Large intestine (tissue), 3 donors: Measurements from ENCODE around the gene ELFN2. TPM values are rescaled to one million over a fixed set of nuclear protein-coding genes. Genes with fewer than 3 reads are reported as not detected.

ENCODE experiments used
- DNase-seq, 2 donors: peaks; one replicate each; pipeline versions ENCODE4 v3.0.0 to v3.0.0-alpha.2; 2013
- H3K27ac ChIP-seq: one replicate; pipeline ENCODE4 v1.5.1; 2013; ENCODE audit warnings: low read length
- H3K27me3 ChIP-seq: 2 replicates; pipeline ENCODE4 v1.6.1; 2013; ENCODE audit warnings: low read length; ENCODE audit not compliant: control insufficient read depth, insufficient read depth
- H3K36me3 ChIP-seq: 2 replicates; pipeline ENCODE4 v1.6.1; 2013; ENCODE audit warnings: low read length; ENCODE audit not compliant: control insufficient read depth, insufficient read depth
- H3K4me1 ChIP-seq: one replicate; pipeline ENCODE4 v1.6.1; 2013; ENCODE audit warnings: low read length; ENCODE audit not compliant: control insufficient read depth, insufficient read depth
- H3K4me3 ChIP-seq: one replicate; pipeline ENCODE4 v1.5.1; 2013; ENCODE audit warnings: low read length
- H3K9me3 ChIP-seq: one replicate; pipeline ENCODE4 v1.6.1; 2013; ENCODE audit warnings: mild to moderate bottlenecking, low read depth, low read length, moderate library complexity; ENCODE audit not compliant: control insufficient read depth
- WGBS: methylation state at CpG from one replicate; pipeline ENCODE4 v1.1.5; 2013; ENCODE audit warnings: low lambda C conversion rate; ENCODE audit not compliant: insufficient coverage; 5-methylcytosine and 5-hydroxymethylcytosine counted together
- polyA plus RNA-seq: library from polyadenylated mRNA; unstranded; fragments of 120-200 nt; gene quantifications from one replicate; pipeline ENCODE4 v1.2.1, GENCODE V29; 2013

The ELFN2 gene
- polyA plus RNA-seq, 1 donor = 0.27 TPM

DNA sequence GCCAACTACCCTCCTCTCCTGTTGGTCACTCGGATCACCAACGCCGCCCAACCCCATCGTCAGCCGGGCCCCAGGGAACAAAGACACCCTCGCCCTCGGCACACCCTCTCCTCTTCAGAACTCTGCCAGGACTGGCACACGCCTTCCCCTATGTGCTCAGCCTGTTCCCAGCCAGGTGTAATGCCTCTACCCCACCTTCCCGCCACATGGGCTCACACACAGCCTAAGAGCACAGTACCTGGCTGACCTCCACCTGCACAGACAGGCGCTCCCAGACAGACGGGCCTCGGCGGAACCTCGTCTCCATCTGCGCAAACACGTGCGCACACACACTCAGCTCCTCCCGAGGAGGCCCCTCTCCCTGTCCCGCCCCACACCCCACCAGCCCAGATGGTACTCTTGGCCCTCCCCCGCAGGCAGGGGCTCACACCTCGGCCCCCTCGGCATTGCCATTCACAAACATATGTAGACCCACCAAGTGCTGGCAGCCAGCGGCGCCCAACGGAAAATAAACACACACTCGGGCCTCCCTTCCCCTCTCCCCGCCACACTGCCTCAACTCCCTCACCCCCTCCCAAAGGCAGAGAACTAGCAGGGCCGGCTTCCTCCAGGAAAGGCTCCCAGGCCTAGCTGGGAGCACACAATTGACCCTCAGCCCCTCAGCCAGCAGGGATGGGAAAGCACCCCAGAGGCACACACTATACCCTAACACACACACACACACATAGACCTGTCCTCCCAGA, 8.5 kb downstream of the ELFN2 start:
- Histone ChIP-seq H3K9me3 (no peaks in the 10 kb centered on the region), H3K27me3 (peaks cover 57% of the 10 kb centered on the region), H3K4me1 (peaks cover 3% of the 10 kb centered on the region), H3K4me3 (no peak overlapping the region), H3K27ac (no peak overlapping the region), H3K36me3 (no peaks in the 10 kb centered on the region)
- no CpG with 5 or more reads among the region's 28 CpGs for WGBS
- no peak for DNase-seq

GRCh38 chr22:37417677-37418348, 9.5 kb downstream of the ELFN2 start:
- H3K4me1 ChIP-seq = peaks cover 3% of the 10 kb centered on the region
- no peaks in the 10 kb centered on the region for H3K36me3 ChIP-seq
- no peak for DNase-seq
- peaks cover 49% of the 10 kb centered on the region for H3K27me3 ChIP-seq
- no peak overlapping the region for H3K27ac ChIP-seq
- no peaks in the 10 kb centered on the region for H3K9me3 ChIP-seq
- WGBS = no CpG with 5 or more reads among the region's 8 CpGs
- no peak overlapping the region for H3K4me3 ChIP-seq

DNA sequence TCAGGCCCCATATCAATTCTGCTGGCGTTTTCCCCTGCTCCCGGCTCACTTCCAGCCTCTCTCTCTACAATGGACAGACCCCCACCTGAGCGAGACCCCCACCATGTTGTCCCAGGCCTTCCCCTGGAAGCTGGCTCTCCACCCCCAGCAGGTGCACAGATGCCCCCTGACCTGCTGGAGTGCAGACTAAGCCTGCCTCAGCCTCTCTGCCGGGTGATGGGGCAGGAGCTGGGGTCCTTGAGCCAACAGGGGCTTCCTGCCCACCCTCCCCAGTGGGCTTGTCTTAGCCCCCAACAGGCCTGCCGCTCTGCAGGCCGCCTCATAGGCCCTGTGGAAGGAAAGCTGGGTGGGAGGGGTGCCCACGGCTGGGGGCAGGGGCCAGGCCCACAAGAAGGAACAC, 10.0 kb downstream of the ELFN2 start:
- H3K27me3 ChIP-seq = peaks cover 49% of the 10 kb centered on the region

DNA sequence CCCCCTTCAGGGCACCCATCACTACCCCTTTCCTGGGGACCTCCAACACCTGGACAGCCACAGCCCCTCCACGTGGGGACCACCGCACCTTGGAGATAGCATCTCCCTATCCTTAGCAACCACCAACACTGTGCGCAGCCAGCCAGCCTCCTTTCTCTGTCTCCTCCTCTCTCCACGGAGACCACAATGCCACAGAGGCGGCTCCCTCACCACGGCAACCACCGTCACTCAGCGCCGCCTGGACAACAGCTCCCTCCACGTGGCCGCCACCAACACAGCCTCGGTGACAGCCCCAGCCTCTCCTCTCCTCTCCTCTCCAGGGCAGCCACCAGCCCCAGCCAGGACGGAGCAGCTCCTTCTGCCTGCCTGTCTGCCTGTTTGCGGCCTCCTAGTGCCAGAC, 10.5 kb downstream of the ELFN2 start:
- peaks cover 3% of the 10 kb centered on the region for H3K4me1 ChIP-seq
- peaks cover 45% of the 10 kb centered on the region for H3K27me3 ChIP-seq
- 0% methylated on average over 2 of the region's 14 CpGs for WGBS
- DNase-seq = no peak
- no peak overlapping the region for H3K4me3 ChIP-seq
- H3K9me3 ChIP-seq = no peaks in the 10 kb centered on the region
- H3K36me3 ChIP-seq = no peaks in the 10 kb centered on the region
- no peak overlapping the region for H3K27ac ChIP-seq

More for the DNA sequence above, 10.0 kb downstream of the ELFN2 start:
- Histone ChIP-seq H3K4me3 (no peak overlapping the region), H3K4me1 (peaks cover 3% of the 10 kb centered on the region), H3K27ac (no peak overlapping the region), H3K9me3 (no peaks in the 10 kb centered on the region), H3K36me3 (no peaks in the 10 kb centered on the region)
- whole genome bisulfite sequencing = no CpG with 5 or more reads among the region's 7 CpGs
- no peak for DNase-seq

GRCh38 chr22:37416389-37416788, 10.9 kb downstream of the ELFN2 start:
- no peak overlapping the region for H3K27ac ChIP-seq
- no peaks in the 10 kb centered on the region for H3K9me3 ChIP-seq
- peaks cover 3% of the 10 kb centered on the region for H3K4me1 ChIP-seq
- H3K27me3 ChIP-seq = peaks cover 41% of the 10 kb centered on the region
- H3K4me3 ChIP-seq = no peak overlapping the region
- WGBS = no CpG with 5 or more reads among the region's 6 CpGs
- DNase-seq = no peak
- no peaks in the 10 kb centered on the region for H3K36me3 ChIP-seq

- Histone ChIP-seq H3K4me3 (no peak overlapping the region), H3K4me1 (no peaks in the 10 kb centered on the region), H3K9me3 (no peaks in the 10 kb centered on the region), H3K36me3 (no peaks in the 10 kb centered on the region), H3K27me3 (peaks cover 29% of the 10 kb centered on the region), H3K27ac (no peak overlapping the region)
- DNase-seq = no peak
- WGBS = no CpG with 5 or more reads among the region's 8 CpGs
Measured at GRCh38 chr22:37415210-37415609, 12.1 kb downstream of the ELFN2 start.

GRCh38 chr22:37414288-37414687, 13.0 kb downstream of the ELFN2 start:
- H3K27me3 ChIP-seq = peaks cover 23% of the 10 kb centered on the region

GRCh38 chr22:37413546-37413945, 13.7 kb downstream of the ELFN2 start:
- H3K4me3 ChIP-seq = no peak overlapping the region
- H3K9me3 ChIP-seq = no peaks in the 10 kb centered on the region
- H3K27ac ChIP-seq = no peak overlapping the region
- H3K27me3 ChIP-seq = peaks cover 16% of the 10 kb centered on the region
- DNase-seq = no peak
- WGBS = no CpG with 5 or more reads among the region's 4 CpGs
- H3K4me1 ChIP-seq = no peaks in the 10 kb centered on the region
- no peaks in the 10 kb centered on the region for H3K36me3 ChIP-seq

More at GRCh38 chr22:37414288-37414687, 13.0 kb downstream of the ELFN2 start:
- no CpG with 5 or more reads among the region's 2 CpGs for WGBS
- H3K36me3 ChIP-seq = no peaks in the 10 kb centered on the region
- no peaks in the 10 kb centered on the region for H3K4me1 ChIP-seq
- no peaks in the 10 kb centered on the region for H3K9me3 ChIP-seq
- no peak for DNase-seq
- no peak overlapping the region for H3K4me3 ChIP-seq
- H3K27ac ChIP-seq = no peak overlapping the region

DNA sequence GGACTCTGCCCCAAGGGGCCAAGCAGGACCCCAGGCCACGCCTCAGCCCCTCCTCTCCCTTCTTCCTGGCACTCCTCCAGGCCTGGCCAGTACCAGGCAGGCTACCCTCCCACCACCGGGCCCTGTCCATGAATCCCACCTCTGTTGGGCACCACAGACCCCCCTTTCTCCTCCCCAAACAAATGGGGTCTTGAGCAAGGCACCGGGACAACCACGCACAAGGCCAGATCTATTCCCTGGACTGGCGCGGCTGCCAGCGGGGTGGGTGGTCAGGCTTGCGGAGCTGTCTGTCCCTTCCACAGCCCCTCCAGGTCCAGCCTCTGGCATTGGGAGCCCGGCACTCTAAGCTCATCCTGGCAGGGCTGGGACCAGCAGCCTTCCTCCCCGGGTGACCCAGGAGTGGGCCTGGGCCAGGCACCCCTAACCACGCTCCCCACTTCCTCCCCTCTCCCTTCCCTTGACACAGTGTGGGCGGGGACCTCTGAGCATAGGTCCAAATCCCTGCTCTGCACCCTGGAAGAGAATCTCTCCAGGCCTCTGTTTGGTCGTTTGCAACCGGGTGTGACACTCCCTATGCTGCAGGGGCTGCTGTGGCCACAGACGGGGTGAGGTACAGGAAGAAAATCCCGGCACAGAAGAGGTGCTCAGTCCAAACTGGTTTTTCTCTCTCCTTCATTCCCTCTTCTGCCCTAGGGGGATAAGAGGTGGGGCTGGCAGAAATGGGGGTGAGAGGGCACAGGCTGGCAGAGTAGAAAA, 14.6 kb downstream of the ELFN2 start:
- H3K4me1 ChIP-seq = no peaks in the 10 kb centered on the region
- no CpG with 5 or more reads among the region's 16 CpGs for WGBS
- no peaks in the 10 kb centered on the region for H3K36me3 ChIP-seq
- DNase-seq = no peak
- H3K27ac ChIP-seq = no peak overlapping the region
- H3K27me3 ChIP-seq = peaks cover 9% of the 10 kb centered on the region
- H3K9me3 ChIP-seq = no peaks in the 10 kb centered on the region
- no peak overlapping the region for H3K4me3 ChIP-seq

DNA sequence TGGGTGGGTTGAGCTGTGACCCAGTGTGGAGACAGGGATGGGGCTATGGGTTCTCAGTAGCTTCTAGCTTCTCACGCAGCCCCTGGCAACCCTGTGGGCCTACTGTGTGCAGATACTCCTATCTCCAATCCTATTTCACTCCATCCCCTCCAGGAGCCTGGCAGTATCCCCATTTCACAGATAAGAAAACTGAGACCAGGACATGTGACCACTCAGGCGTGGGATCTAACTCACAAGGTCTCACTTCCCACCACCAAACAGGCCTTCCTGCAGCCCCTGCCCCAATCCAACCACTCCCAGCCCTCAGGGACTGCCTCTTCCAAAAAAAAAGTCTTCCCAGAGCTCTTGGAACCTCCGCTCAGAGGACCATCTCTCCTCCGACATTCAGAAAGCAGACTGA, 15.6 kb downstream of the ELFN2 start:
- Histone ChIP-seq H3K36me3 (no peaks in the 10 kb centered on the region), H3K27me3 (peaks cover 8% of the 10 kb centered on the region), H3K27ac (no peak overlapping the region), H3K4me1 (peaks cover 4% of the 10 kb centered on the region), H3K4me3 (no peak overlapping the region), H3K9me3 (no peaks in the 10 kb centered on the region)
- DNase-seq = no peak
- 100% methylated on average over 1 of the region's 4 CpGs for WGBS
